HG03108 (cell line): ENCODE data around the gene WBP1L.
"Not testable (repeated sequence)": the region's sequence is repeated elsewhere in the genome, so short reads cannot be mapped to it uniquely, and the experiment has no call there.

Experiments used
- ATAC-seq: cut with Tn5 transposase; IDR thresholded peaks from one replicate; pipeline ENCODE4 v1.9.1; 2021; ENCODE audit warnings: moderate library complexity; ENCODE audit not compliant: unreplicated experiment

Gene WBP1L

DNA sequence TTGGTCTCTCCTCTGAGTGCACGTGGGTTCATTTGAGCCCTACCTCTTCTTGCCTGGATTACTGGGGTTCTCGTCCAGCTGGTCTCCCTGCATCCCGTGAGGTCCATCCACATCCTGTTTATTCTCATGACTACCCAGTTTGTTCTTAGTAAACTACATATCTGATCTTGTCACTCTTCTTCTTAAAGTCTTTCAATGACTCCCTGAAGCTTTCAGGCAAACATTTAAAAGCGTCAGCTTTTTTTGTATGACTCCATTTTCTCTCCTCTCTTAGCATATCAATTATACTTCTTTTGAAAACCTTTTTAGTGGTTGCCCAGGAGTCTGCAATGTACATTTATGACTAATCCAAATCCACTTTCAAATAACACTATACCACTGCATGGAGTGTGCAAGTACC, 21.8 kb upstream of the WBP1L start:
- ATAC-seq: no peak

DNA sequence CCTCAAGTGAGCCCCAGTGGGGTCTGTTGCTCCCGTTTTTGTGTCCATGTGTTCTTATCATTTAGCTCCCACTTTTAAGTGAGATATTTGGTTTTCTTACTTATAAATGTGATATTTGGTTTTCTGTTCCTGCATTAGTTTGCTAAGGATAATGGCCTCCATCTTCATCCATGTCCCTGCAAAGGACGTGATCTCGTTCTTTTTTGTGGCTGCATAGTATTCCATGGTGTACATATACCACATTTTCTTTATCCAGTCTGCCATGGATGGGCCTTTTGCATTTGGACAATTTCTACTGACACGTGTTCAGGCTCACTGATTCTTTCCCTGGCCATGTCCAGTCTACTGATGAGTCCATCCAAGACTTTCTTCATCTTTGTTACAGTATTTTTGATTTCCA, 19.8 kb upstream of the WBP1L start:
- no peak for ATAC-seq

GRCh38 chr10:102726274-102726673, 17.5 kb upstream of the WBP1L start:
- ATAC-seq: no peak

DNA sequence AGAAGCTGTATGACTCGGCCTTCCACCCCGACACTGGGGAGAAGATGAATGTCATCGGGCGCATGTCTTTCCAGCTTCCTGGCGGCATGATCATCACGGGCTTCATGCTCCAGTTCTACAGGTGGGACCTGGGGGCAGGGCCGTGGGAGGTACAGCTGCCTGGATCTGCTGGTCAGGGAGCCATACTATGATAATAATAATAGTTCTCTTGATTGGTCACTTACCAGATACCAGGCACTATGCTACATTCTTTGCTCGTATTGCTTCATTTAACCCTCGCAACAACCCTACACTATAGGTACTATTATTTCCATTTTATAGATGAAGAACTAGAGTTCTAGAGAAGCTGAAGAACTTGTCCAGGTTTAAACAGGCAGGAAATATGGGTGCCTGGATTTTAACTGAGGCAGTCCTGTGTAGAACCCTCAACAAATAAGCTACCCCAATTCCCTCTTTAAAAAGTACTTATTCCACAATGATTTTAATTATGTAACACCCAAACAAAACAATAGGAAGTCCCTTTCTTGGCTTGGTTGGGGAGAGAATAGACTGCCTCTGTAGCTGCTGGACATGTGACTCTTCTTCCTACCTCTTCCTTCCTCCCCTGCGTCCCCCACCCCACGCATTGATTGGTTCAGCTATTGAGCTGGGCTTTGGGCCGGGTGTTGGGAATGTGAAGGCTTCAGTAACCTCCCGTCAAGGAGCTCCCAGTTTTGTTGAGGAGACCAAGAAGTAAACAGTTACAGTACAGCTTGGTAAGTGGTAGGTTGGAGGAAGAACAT, 16.5 kb upstream of the WBP1L start:
- ATAC-seq: no peak

DNA sequence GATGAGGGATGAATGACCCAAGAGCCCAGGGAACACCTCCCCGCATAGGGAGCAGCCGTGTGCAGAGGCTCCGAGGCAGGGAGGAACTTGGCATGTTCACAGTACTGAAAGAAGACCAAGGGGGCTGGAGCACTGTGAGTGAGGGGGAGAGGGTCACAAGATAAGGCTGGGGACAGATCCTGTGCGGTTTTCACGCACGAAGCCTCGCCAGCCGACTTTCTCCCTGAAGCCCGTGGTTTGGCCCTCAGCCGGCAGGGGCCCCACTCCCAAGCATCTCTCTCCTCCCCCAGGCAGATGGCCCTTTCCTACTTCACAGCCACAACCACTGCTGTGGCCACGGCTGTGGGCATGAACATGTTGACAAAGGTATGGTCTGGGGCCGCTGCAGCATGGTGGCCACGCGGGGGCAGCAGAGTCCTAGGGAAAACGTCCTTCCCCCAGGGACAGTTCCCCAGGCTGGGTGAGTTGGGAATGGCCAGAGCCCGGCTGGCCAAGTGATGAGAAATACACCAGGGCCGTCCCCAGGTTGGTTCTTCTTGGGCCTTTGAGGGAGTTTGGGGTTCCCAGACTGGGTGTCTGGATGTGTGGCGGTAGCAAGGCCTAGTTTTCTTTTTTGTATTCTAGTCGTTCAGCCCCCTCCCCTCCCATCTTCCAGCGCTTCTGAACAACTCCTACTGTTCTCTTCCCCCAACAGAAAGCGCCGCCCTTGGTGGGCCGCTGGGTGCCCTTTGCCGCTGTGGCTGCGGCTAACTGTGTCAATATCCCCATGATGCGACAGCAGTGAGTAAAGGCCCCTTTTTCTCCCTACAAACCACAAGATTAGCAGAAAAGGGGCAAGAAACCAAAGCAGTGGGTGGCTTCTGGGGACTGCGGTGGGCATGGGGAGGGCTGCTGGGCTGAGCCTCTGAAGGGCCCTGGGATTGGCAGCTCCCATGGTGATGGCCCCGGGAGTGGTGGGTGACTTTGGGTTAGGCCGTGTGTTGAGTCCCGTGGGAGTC, 14.4 kb upstream of the WBP1L start:
- ATAC-seq: no peak

DNA sequence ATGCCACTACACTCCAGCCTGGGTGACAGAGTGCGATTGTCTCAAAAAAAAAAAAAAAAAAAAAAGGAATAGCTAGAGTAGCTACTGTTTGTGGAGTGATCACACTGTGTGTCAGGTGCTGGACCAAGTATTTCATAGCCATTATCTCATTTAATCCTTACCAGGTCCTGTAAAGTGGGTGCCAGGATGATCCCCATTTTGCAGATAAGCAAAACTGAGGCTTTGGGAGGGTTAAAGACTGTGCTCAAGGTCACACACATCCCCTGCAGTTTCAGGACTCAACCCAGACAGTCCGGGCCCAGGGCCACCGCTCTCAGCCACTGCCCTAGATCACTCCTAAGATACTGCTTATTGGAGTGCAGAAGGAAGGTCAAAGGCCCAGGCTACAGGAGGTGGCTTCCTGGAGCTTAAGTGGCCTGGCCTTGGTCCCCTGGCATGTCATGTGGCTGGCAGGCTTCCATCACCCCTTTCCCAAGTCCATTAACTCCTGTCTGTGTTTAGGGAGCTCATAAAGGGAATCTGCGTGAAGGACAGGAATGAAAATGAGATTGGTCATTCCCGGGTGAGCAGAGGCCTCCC, 12.4 kb upstream of the WBP1L start:
- no peak for ATAC-seq

DNA sequence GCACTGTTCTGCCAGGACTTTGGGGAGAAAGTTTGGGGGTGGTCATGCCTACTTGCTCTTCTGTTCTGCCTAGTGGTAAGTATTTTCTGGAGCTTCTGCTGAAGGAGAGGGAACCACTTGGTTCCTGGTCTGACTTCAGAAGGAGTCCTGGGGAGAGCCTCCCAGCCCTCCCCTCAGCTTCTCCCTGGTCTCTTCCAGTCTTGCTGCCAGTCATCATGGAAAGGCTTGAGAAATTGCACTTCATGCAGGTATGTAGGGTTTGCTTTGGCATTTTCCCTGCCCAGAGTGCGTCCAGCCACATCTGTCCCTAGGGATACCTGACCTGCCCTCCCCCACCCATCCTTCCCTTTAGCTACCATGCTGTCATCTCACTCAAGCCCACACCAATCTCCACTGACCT, 11.1 kb upstream of the WBP1L start:
- no peak for ATAC-seq

GRCh38 chr10:102735065-102735562, 8.6 kb upstream of the WBP1L start:
- no peak for ATAC-seq

- no peak for ATAC-seq
Measured at GRCh38 chr10:102738692-102739121, 5.0 kb upstream of the WBP1L start.

DNA sequence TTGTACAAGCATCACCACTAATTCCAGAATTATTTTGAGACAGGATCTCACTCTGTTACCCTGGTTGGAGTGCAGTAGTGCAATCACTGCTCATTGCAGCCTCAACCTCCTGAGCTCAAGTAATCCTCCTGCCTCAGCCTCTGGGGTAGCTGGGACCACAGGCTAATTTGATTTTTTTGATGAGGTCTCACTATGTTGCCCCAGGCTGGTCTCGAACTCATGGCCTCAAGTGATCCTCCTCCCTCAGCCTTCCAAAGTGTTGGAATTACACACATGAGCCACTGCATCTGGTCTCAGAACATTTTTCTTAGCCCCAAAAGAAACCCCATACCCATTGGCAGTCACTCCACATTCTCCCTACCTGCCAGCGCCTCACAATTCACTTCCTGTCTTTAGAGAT, 3.5 kb upstream of the WBP1L start:
- no peak for ATAC-seq

DNA sequence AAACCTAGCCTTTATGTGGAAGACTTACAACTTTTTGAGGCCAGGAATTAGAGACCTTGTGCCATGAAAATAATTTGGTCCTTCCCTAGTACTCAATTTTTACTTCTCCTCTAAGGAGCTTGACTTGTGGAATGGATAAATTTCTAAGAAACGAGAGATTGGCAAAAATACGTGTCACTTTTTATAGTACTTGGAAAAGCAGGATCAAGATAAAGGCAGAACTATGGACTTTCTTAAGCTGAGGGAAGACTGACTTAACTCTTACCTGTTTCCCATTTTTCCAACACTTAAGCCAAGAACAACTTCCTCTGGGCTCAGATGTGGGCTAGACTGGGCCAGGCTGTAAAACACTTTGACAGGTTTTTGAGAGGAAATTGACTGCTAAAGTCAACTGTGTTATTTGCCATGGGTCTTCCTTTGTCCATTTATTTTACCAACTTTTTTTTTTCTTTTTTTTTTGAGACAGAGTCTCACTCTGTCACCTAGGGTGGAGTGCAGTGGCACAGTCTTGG, 2.0 kb upstream of the WBP1L start:
- no peak for ATAC-seq

DNA sequence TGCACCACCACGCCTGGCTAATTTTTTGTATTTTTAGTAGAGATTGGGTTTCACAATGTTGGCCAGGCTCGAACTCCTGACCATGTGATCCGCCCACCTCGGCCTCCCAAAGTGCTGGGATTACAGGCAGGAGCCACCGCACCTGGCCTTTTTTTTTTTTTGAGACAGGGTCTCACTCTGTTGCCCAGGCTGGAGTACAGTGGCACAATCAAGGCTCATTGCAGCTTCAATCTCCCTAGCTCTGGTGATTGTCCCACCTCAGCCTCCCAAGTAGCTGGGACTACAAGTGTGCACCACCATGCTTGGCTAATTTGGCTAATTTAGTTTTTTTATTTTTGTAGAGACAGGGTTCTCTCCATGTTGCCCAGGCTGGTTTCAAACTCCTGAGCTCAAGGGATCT, 1.4 kb upstream of the WBP1L start:
- ATAC-seq: not testable (repeated sequence)

DNA sequence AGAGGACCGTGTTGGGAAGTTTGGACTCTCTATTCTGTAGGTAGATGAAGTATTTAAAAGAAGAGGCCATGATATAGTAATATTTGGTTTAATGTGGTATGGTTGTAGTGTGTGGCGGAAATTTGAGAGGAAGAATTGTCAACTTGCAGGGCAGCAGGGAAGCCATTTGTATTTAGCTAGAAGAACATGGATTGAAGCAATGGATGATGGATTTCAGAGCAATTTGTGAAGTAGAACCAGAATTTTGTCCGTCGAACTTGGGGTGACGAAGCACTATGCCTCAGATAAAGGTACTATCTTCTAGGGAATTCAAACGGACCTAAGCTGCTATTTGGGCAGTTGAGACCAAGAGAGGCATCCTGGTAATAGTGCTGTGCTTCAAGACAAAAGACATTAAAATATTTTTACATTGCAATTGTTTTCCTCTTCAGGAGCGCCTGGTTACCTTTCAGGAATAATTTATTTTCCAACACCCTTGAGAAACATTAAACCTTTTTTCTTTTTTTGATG, 615 bp upstream of the WBP1L start:
- ATAC-seq: no peak

- no peak for ATAC-seq
Measured at GRCh38 chr10:102744374-102745051, 765 bp downstream of the WBP1L start.

DNA sequence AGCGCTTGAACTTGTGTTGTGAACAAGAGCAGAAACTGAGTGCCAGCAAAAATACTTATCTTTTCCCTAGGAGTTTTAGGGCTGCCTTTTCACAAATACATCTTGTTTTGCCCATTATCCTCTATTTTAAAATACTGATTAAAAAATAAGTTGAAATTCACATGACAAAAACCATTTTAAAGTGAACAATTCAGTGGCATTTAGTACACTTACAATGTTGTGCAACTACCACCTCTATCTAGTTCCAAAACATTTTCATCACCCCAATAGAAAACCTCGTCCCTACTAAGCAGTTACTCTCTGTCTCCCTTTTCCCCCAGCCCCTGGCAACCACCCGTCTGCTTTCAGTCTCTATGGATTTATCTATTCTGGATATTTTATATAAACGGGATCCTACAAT, 1.4 kb downstream of the WBP1L start:
- no peak for ATAC-seq

DNA sequence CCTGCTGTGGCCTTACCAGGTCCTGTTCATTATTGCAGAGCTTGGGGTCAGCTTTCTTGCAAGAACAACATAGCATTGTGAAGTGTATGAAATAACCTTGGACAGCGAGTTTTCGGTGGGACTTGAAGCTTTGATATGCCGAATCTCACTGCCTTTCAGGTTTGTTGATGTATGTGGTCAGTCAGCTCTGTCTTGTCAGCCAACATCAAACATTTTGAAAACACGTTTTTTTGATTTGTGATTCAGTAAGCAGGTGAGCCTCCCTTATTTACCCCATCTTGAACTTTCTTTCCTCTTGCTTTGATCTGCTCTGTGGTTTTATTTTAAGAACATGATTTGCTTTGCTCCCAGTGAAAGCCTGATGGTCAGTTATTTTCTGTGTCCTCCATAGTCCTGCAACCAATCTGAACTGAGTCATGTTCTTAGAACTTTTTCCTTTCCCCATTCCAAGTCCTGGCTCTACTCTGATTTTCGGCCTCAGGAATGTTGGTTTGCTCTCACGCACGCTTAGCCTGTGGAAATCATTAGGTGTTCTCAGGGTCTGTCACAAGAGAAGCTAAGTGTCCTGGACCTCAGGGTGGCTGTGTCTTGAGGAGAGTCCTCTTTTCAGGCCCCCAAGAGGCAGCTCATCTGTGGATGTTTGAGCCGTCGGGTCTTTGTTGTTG, 8.7 kb downstream of the WBP1L start:
- ATAC-seq: no peak

DNA sequence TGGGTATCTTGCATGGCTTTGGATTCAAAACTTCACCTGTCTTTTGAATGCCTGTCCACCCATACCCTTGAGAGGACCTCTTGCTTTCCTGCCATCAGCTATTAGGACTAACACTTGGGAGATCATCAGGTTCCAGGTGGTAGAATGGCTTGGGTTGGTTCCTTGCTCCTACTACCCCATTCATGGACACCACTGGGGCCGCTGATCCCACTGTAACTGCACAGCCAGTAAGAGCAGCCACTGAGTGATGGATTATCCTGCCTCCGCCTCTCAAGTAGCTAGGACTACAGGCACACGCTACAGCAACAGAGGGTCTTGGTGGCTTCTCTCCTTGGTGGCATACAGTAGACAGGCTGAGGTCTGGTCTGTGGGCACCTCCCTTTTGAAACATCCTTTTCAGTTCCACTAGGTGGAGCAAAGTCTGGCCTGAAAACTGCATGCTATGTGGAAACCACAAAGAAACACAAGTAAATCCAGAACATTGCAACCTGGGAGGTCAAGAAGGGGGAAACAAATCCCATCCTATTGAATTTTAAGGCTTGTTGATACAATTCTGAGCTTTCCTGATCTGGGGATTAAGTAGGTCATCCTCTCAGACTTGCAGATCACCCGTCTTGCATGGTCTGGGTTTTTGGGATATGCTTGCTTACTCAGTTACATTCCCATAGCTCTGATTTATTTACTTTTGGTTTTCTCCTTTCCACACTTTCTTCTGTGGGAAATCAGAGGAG, 9.4 kb downstream of the WBP1L start:
- no peak for ATAC-seq

GRCh38 chr10:102753718-102754117, 10.0 kb downstream of the WBP1L start:
- ATAC-seq: no peak

DNA sequence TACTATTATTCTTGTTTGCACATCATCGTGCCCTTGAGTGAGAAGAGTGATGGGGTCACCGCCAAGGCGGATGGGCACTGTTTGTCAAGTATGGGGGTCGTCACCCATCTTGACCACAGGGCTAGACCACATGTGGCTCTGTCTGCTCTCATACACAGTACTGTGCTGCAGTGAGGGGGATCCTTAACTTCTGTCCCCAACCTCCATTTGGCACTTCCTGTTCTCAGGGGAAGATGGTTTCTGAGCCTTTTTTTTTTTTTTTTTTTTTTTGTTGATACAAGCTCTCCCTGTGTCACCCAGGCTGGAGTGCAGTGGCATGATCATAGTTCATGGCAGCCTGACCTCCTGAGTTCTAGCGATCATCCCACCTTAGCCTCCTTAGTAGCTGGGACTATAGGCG, 13.6 kb downstream of the WBP1L start:
- ATAC-seq: no peak
